GM12878 (cell line): ENCODE data around the gene LIPE. TPM values are rescaled to one million over a fixed set of nuclear protein-coding genes. Genes with fewer than 3 reads are reported as not detected.

ENCODE experiments used
- ATAC-seq: fragments of 200-7000 bp; cut with Tn5 transposase; 3 replicates; pipeline ENCODE4 v1.9.1; 2020; ENCODE audit warnings: mild to moderate bottlenecking, moderate library complexity
- BruUV-seq: library from RNA; stranded (reverse); fragments of 400-500 nt; replicated peaks from 2 replicates; lab custom pipeline; 2021; lab: Mats Ljungman, UMichigan
- CTCF ChIA-PET: fragments of 300-600 bp; sonication (Branson Sonifier 250); formaldehyde crosslinking; extraction: SDS; loops from one replicate; lab custom pipeline; 2021; ENCODE audit warnings: inconsistent platforms; lab: Yijun Ruan, JAX
- POLR2A ChIA-PET: fragments of 350-600 bp; formaldehyde crosslinking; extraction: SDS; loops from one replicate; lab custom pipeline; 2021; ENCODE audit warnings: inconsistent platforms; lab: Charles Lee
- RAD21 ChIA-PET: fragments of 300-600 bp; sonication (Branson Sonifier 250); formaldehyde crosslinking; loops from one replicate; lab custom pipeline; 2023; ENCODE audit warnings: antibody characterized with exemption; ENCODE audit not compliant: unreplicated experiment; lab: Charles Lee
- SMC1A ChIA-PET: fragments of 300-600 bp; sonication (Branson Sonifier 250); formaldehyde crosslinking; loops from one replicate; lab custom pipeline; 2023; ENCODE audit not compliant: unreplicated experiment, uncharacterized antibody; lab: Charles Lee
- DNase-seq: peaks from one replicate; pipeline ENCODE4 v3.0.0-alpha.2; 2011; ENCODE audit warnings: low read depth, low spot score
- FAIRE-seq: peaks from 3 replicates; lab custom pipeline; 2011; peaks lifted over from hg19 to GRCh38; lab: Jason Lieb, UNC
- H2AFZ ChIP-seq: 2 replicates; pipeline ENCODE4 v1.6.0; 2011; ENCODE audit warnings: low read depth, low read length, control low read depth; ENCODE audit not compliant: control insufficient read depth
- H3K27ac ChIP-seq: 2 replicates; pipeline ENCODE4 v1.5.1; 2011; ENCODE audit warnings: control low read depth; ENCODE audit not compliant: control insufficient read depth, insufficient read depth
- H3K27me3 ChIP-seq, 2 experiments: replicated peaks in 1 of 2; 2 replicates each; pipeline versions ENCODE4 v1.6.0 to v1.6.1; 2011; ENCODE audit warnings: low read length in 1 of 2; ENCODE audit not compliant: control insufficient read depth in 2 of 2, insufficient read depth in 2 of 2
- H3K36me3 ChIP-seq, 2 experiments: 2 replicates each; pipeline ENCODE4 v1.5.1; 2011; ENCODE audit warnings: low read length in 1 of 2; ENCODE audit not compliant: control insufficient read depth in 2 of 2, insufficient read depth in 2 of 2
- H3K4me1 ChIP-seq: 2 replicates; pipeline ENCODE4 v1.6.1; 2011; ENCODE audit warnings: mild to moderate bottlenecking, low read length, moderate library complexity, mixed read lengths; ENCODE audit not compliant: control insufficient read depth, insufficient read depth
- H3K4me2 ChIP-seq: 2 replicates; pipeline ENCODE4 v1.6.0; 2011; ENCODE audit warnings: control low read depth; ENCODE audit not compliant: control insufficient read depth, insufficient read depth
- H3K4me3 ChIP-seq: fragments of 200-600 bp; sonication (generic); 2 replicates; pipeline ENCODE4 v1.5.1; 2016
- H3K79me2 ChIP-seq: 2 replicates; pipeline ENCODE4 v1.6.0; 2011; ENCODE audit warnings: low read length; ENCODE audit not compliant: control insufficient read depth, insufficient read depth
- H3K9ac ChIP-seq: 2 replicates; pipeline ENCODE4 v1.8.0; 2011; ENCODE audit warnings: low read length, control low read depth, mixed read lengths; ENCODE audit not compliant: control insufficient read depth, insufficient read depth
- H3K9me3 ChIP-seq: replicated peaks from 3 replicates; pipeline ENCODE4 v1.5.1; 2011; ENCODE audit warnings: mild to moderate bottlenecking, low read length; ENCODE audit not compliant: control insufficient read depth, insufficient read depth
- H4K20me1 ChIP-seq: 2 replicates; pipeline ENCODE4 v1.6.0; 2011; ENCODE audit not compliant: control insufficient read depth, insufficient read depth
- CBFB ChIP-seq: IDR thresholded peaks from 2 replicates; pipeline ENCODE4 v1.6.1; 2016; ENCODE audit warnings: antibody characterized with exemption, low read depth
- EZH2 ChIP-seq: IDR thresholded peaks from 2 replicates; pipeline ENCODE4 v1.6.1; 2012; ENCODE audit warnings: low read depth, mild to moderate bottlenecking, control low read depth, inconsistent platforms, low read length, borderline replicate concordance; ENCODE audit not compliant: control insufficient read depth
- GABPA ChIP-seq: IDR thresholded peaks from 2 replicates; pipeline ENCODE4 v1.6.1; 2014; ENCODE audit warnings: antibody characterized with exemption, low read depth, mild to moderate bottlenecking, inconsistent platforms
- IKZF1 ChIP-seq: fragments of 450-650 bp; conservative IDR thresholded peaks from 2 replicates; pipeline ENCODE4 v1.6.1; 2017; ENCODE audit warnings: antibody characterized with exemption, mild to moderate bottlenecking
- JUND ChIP-seq: IDR thresholded peaks from 2 replicates; pipeline ENCODE4 v1.6.1; 2012; ENCODE audit warnings: low read depth, mild to moderate bottlenecking, low read length, improper control_type of control experiment, moderate library complexity
- MLLT1 ChIP-seq: fragments of 450-650 bp; IDR thresholded peaks from 2 replicates; pipeline ENCODE4 v1.6.1; 2016; ENCODE audit warnings: mild to moderate bottlenecking
- NFYB ChIP-seq: IDR thresholded peaks from 2 replicates; pipeline ENCODE4 v1.6.1; 2011; ENCODE audit warnings: low read depth, mild to moderate bottlenecking, low read length, improper control_type of control experiment, moderate library complexity; ENCODE audit not compliant: insufficient read depth
- SKIL ChIP-seq: fragments of 450-650 bp; IDR thresholded peaks from 2 replicates; pipeline ENCODE4 v1.6.1; 2017; ENCODE audit warnings: mild to moderate bottlenecking, low read depth, inconsistent platforms; ENCODE audit not compliant: poor library complexity, severe bottlenecking
- ZBED1 ChIP-seq: IDR thresholded peaks from 2 replicates; pipeline ENCODE4 v1.6.1; 2016; ENCODE audit warnings: borderline replicate concordance
- WGBS: methylation state at CpG from one replicate; pipeline ENCODE4 v1.1.6; 2016; ENCODE audit warnings: low lambda C conversion rate; ENCODE audit not compliant: insufficient replicate concordance, insufficient coverage; ENCODE audit errors: missing lambda C conversion rate; 5-methylcytosine and 5-hydroxymethylcytosine counted together
- in situ Hi-C: fragments of 300-500 bp; cut with MboI; formaldehyde crosslinking; loops from 9 replicates; pipeline ENCODE4 v1.14.3; 2018; ENCODE audit warnings: mixed read lengths
- intact Hi-C: fragments of 100-400 bp; cut with micrococcal nuclease; formaldehyde crosslinking; loops from one replicate; pipeline ENCODE4 v1.14.2; 2022; ENCODE audit not compliant: unreplicated experiment
- polyA plus RNA-seq, 11 experiments: library from polyadenylated mRNA; depleted of rRNA in 4 of 11; unstranded in 6 of 11; stranded (reverse) in 5 of 11; fragments of >200 nt; fragmentation: Nextera tagmentation in 4 of 11; fragmentation: Illumina TruSeq in 1 of 11; extraction: Ambion mirVana in 4 of 11; extraction: Trizol in 1 of 11; gene quantifications; 1 replicate in 1 of 11; 2 replicates in 10 of 11; pipeline versions ENCODE4 v1.2.1 to v1.2.3, GENCODE V29; 2011 to 2016; ENCODE audit warnings: inconsistent platforms in 2 of 11, missing spikeins in 2 of 11, low read depth in 1 of 11
- total RNA-seq, 4 experiments: library from RNA; depleted of rRNA in 3 of 4; stranded (reverse); fragments of >200 nt in 3 of 4; fragmentation: Illumina TruSeq in 1 of 4; extraction: Trizol in 1 of 4; gene quantifications; 2 replicates each; pipeline versions ENCODE4 v1.2.1 to v1.2.3, GENCODE V29; 2013 to 2021

Gene LIPE
- total and polyA plus RNA-seq, 10 of the 15 experiments (the other 5 are each of a cell fraction or from before 2014, with no cell fraction given) = 0.02 to 33.3 (median 9.5) TPM

- CTCF ChIA-PET = no interaction called here
- POLR2A ChIA-PET = no interaction called here
- Histone ChIP-seq H3K9me3 (no peaks in the 10 kb centered on the region), H2AFZ (no peak overlapping the region), H3K36me3 (no peaks in the 10 kb centered on the region; a peak in 1 of 4 replicates), H3K4me3 (no peak overlapping the region), H3K79me2 (no peaks in the 10 kb centered on the region), H3K27me3 (no peaks in the 10 kb centered on the region), H3K27ac (no peak overlapping the region), H3K9ac (no peak overlapping the region), H4K20me1 (no peaks in the 10 kb centered on the region), H3K4me1 (no peaks in the 10 kb centered on the region), H3K4me2 (no peak overlapping the region)
- BruUV-seq = no TSS peak
- SMC1A ChIA-PET = interaction anchor here (1.1 kb wide), 1 partner anchor 9 kb away, joined by 3 read pairs; no protein-coding TSS in a partner anchor
- ATAC-seq (no peak), FAIRE-seq (no peak), DNase-seq (no peak)
- in situ Hi-C loops (no loop called here), intact Hi-C loops (no loop called here)
- WGBS = 88% methylated on average over 29 of the region's 29 CpGs
- RAD21 ChIA-PET = no interaction called here
- TF ChIP-seq NFYB (no peak), JUND (no peak), CBFB (no peak), GABPA (no peak), ZBED1 (no peak), SKIL (no peak), MLLT1 (no peak), EZH2 (no peak), IKZF1 (no peak)
Measured at GRCh38 chr19:42353341-42354015, 73.7 kb downstream of the LIPE start.
